ENCODE results near the gene THAP3.
A peak's percentile ranks its signal among the peaks of the same experiment; 100 is the strongest.
"Not testable (repeated sequence)": the region's sequence is repeated elsewhere in the genome, so short reads cannot be mapped to it uniquely, and the experiment has no call there.

Gene THAP3

GRCh38 chr1:6590046-6590445 lies 34.6 kb upstream of the THAP3 start:
- DNase-seq (ENCODE audit: low read depth in 2 of 2, low spot score in 1 of 2): no peak

- DNase-seq (ENCODE audit: low read depth in 2 of 2, low spot score in 1 of 2): no peak
Observed at GRCh38 chr1:6591222-6591621, 33.4 kb upstream of the THAP3 start.

GRCh38 chr1:6591644-6592043 lies 33.0 kb upstream of the THAP3 start:
- no peak for DNase-seq (ENCODE audit: low read depth in 2 of 2, low spot score in 1 of 2)

DNA sequence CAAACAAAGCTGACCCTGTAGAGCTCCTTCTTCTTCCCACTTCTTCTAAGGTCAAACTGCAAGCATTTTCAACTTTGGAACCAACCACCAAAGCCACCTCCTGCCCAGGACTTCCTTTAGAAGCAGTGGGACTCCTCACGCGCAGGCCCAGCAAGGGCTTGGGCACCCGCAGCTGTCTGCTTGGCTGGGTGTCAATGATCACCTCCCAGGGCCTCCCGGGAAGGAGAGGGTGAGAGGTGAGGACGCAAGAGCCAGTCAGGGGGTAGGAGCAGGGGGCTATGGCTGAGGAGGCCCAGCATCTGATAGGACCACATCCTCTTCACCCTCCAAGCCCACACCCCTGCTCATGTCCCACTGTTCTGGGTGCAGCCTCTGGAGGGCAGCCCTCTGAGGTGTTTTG lies 32.2 kb upstream of the THAP3 start:
- DNase-seq (ENCODE audit: low read depth in 2 of 2, low spot score in 1 of 2): no peak

GRCh38 chr1:6592865-6593593 lies 31.6 kb upstream of the THAP3 start:
- DNase-seq (ENCODE audit: low read depth in 2 of 2, low spot score in 1 of 2): no peak

DNA sequence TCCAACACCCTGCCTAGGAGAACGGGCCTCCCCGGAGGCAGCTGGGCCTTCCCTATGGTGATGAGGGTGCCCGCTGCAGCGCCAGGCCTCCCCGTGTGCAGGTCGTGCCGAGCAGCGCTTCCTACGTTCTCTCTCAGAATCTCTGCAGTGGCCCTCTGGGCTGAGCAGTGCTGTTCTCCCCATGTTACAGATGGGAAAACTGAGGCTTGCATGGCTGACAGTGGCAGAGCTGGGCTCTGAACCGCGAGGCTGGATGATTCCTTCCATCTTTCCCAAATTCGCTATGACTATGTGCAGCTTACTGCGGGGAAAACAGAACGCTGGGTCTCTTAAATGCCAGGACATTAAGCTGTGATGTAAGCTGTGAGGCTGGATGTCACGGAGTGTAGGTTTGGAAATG lies 30.9 kb upstream of the THAP3 start:
- no peak for DNase-seq (ENCODE audit: low read depth in 2 of 2, low spot score in 1 of 2)

GRCh38 chr1:6594977-6595740 lies 29.5 kb upstream of the THAP3 start:
- no peak for DNase-seq (ENCODE audit: low read depth in 2 of 2, low spot score in 1 of 2)

DNA sequence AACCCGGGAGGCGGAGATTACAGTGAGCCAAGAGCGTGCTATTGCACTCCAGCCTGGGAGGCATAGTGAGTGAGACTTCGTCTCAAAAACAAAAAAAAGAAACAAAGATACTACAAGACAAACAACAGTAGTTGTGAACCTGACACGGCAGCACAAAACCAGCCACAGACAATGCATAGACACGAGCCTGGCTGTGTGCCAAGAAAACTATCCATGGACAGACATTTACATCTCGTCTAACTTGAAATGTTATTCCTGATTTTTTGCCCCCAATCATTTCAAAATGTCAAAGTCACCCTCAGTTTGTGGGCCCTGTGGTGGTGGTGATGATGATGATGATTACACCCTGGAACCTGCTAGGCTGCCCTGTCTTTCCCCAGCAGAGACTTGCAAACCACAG lies 28.3 kb upstream of the THAP3 start:
- no peak for DNase-seq (ENCODE audit: low read depth in 2 of 2, low spot score in 1 of 2)

- DNase-seq (ENCODE audit: low read depth in 2 of 2, low spot score in 1 of 2): no peak
Observed at GRCh38 chr1:6596886-6597776, 27.5 kb upstream of the THAP3 start.

DNA sequence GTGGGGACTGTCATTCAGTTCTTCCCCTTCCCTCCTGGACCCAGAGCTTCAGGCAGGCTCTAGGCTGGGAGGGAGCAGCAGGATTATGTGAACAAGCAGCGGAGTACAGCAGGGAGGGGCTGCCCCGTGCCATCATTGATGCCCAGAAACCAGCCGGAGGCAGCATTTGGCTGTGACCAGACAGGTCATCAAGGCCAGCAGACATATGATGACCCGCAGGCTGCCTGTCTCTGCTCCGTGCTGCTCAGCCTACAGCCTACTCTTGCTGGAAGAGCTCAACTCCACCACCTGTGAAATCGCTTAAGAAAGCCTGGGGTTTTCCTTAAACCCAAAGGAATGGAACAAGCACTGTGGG lies 26.9 kb upstream of the THAP3 start:
- DNase-seq (ENCODE audit: low read depth in 2 of 2, low spot score in 1 of 2): no peak

DNA sequence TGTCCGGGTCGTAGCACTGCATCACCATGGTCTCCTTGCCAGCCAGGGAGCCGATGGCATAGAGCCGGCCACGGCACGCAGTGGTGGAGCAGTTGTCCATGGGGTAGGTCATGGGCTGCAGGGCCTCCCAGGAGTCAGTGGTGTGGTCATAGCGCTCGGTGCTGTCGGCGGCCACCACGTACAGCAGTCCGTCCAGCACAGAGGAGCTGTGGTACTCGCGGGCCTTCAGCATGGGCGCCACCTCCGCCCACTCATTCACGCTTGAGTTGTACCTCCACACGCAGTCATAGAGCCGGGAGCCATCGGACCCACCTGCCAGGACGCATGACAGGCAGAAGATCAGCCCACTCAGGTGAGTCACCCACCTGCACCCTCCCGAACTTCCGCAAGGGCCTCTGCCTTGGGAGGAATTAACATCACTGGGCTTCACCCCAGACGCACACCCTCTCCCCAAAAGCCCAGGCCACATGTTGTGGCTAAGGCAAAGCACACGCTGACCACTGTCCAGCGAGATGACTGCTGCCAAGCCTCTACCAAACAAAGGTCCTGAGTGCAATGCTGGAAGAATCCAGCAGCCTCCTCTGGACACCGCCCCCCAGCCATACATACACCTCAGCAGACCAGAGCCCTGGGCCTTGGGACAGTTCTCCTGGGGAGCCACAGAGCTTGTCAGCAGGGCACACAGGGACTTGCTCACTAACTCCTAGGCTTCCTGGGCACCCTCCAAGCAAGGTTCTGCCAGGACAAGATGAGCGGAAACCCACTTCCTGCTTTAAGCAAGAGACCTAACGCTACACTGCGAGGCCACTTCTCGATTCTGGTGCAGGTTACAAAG lies 25.3 kb upstream of the THAP3 start:
- no peak for DNase-seq (ENCODE audit: low read depth in 2 of 2, low spot score in 1 of 2)

DNA sequence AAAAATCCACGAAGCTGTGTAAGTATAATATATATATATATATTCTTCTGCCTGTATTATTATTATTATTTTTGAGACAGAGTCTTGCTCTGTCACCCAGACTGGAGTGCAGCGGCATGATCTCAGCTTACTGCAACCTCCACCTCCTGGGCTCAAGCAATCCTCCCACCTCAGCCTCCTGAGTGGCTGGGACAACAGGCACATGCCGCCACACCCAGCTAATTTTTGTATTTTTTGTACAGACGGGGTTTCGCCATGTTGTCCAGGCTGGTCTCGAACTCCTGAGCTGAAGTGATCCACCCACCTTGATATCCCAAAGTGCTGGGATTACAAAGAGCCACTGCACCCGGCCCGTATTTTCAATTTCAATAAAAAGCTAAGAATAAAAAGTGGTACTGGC lies 24.7 kb upstream of the THAP3 start:
- not testable (repeated sequence) for DNase-seq (ENCODE audit: low read depth in 2 of 2, low spot score in 1 of 2)

DNA sequence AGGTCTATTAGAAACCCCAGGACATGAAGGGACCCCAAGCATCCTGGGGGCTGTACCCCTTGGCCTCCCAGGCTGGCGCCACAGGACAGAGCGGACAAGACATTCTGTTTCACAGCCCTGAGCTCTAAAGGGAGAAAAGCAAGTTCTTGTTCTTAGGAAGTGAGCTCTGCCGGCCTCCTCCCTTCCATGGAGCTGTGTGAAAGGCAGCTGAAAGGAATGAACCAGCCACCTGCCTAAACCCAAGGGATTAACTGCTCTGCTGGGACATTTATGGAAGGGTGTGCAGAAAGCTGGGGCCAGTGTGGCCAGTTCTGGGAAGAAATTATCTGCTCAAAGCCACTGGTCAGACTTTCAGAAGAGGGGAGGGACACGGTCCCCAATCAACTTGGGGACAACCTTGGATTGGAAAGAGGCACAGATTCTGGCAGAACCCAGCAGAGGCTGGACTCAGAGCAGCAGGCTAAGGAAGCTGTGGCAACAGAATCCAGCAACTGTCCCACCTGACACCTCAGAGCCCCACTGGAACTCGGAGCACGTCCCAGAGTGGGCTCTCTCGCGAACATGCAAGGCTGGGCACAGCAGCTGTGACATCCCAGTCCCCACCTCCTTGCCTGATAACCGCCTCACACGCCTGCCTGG lies 24.1 kb upstream of the THAP3 start:
- DNase-seq (ENCODE audit: low read depth in 2 of 2, low spot score in 1 of 2): no peak

DNA sequence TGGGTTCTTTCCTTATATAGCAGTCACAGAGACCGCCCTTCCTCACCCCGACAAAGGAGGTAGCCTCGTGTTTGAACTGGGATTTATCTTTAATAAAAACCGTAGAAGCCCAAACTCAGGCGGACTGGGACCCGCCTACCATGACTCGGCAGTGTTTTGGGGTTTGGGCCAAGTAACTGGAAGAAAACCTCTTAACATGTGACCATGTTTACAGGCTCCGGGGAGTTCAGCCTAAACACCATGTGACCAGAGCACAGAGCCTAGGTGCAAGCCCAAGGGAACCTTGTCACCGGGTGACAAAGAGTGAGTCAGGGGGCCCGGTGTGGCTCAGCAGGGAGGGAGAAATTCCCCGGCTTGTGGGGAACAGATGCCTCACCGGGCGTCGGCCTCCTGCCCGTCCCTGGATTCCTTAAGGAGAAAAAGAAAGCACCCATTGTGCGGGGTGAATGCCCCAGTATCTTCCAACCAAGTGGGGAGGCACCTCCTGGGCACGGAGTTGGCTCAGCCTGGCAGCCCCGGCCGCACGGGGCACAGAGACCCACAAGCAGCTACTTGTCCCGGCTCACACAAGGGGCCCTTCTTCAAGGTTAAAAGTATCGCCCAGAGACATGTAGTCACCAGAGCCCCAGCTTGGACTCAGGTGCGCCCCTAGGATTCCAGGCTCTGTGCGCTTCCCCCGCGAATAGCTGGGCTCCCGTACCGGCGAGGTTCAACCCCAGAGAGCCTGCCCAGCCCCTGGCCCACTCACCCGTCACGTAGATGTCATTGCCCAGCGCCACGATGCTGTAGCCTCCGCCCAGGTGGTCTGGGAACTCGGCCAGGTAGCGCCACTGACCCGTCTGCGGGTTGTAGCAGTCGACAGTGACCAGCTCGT lies 23.4 kb upstream of the THAP3 start:
- DNase-seq (ENCODE audit: low read depth in 2 of 2, low spot score in 1 of 2): peak in 1 of 2 donors; percentile 58

DNA sequence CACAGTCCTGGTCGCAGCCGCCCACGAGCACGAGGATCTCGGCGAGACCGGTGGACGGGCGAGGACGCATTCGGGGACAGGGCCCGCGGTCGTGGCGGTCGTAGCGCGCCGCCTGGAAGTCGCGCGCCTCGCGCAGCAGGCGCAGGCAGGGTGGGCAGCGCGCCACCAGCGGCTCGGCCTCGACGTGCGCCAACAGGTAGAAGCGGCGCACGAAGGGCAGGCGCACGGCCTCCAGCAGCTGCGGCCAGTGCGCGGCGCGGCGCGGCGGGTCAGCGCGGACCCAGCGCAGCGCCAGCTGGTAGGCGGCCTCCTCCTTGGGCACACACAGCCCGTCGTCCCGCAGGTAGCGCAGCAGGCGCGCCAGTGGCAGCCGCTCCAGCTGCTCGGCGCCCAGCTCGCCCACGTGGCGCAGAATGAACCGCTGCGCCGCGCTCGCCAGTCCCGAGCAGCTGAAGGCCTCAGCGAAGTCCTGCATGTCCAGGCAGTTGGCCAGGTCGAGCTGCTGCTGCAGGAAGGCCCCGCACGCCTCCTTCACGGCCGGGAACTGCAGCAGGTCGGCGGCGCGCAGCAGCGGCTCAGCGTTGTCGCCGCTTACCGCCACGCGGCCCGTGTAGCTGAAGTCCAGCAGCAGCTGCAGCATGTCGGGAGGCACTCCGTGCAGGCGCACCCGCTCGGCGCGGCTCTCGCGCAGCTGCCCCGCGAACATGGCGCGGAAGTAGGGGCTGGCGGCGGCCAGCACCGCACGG lies 22.6 kb upstream of the THAP3 start:
- DNase-seq (ENCODE audit: low read depth in 2 of 2, low spot score in 1 of 2): no peak

DNA sequence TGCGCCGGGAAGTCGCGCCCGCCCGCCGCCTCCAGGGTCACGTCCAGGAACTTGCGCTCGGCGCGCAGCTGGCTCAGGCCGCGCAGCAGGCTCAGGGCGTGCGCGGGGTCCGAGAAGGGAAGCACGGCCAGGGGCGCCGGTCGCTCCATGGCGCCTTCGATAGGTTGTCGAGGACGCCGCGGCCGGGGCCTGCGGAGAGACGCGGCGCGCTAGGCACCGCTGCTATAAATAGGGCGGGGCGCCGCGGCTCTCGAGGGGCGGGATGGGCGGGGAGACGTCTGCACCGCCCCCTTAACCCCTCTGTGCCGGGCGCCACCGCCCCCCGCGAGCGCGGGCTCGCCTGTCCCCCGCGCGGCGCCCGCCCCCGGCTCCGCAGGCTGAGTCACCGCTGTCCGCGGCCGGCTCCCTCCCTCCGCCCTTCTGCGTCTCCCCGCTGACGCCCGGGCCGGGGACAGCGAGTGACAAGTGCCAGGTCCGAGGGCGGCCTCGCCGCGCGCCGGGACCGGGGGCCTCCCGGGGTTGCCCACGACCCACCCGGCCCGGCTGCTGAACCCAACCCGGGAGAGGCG lies 21.9 kb upstream of the THAP3 start, which contains the start of gene KLHL21:
TSS of gene KLHL21 (minus strand) at position 201 of the 569 bp plus-strand sequence. CDS start at position 149, 52 bp downstream.
- peak; percentile 70 to 79 for DNase-seq (ENCODE audit: low read depth in 2 of 2, low spot score in 1 of 2)

GRCh38 chr1:6603238-6603914 lies 21.3 kb upstream of the THAP3 start:
- DNase-seq (ENCODE audit: low read depth in 2 of 2, low spot score in 1 of 2): no peak
